Neuron (in vitro differentiated cells): ENCODE data around the gene GXYLT1.
"Not testable (repeated sequence)": the region's sequence is repeated elsewhere in the genome, so short reads cannot be mapped to it uniquely, and the experiment has no call there.

Experiments
- H2AFZ ChIP-seq: one replicate; pipeline ENCODE4 v1.6.1; 2013; ENCODE audit warnings: low read depth, mild to moderate bottlenecking, inconsistent platforms, low read length, moderate library complexity
- H3K27me3 ChIP-seq: one replicate; pipeline ENCODE4 v1.6.1; 2013; ENCODE audit warnings: low read length; ENCODE audit not compliant: insufficient read depth
- H3K36me3 ChIP-seq: one replicate; pipeline ENCODE4 v1.6.1; 2013; ENCODE audit warnings: low read length; ENCODE audit not compliant: insufficient read depth
- H3K4me1 ChIP-seq: one replicate; pipeline ENCODE4 v1.6.1; 2013; ENCODE audit warnings: low read length; ENCODE audit not compliant: insufficient read depth
- H3K4me3 ChIP-seq: 2 replicates; pipeline ENCODE4 v1.5.1; 2013; ENCODE audit warnings: mild to moderate bottlenecking, low read length, moderate library complexity
- H3K9me3 ChIP-seq: one replicate; pipeline ENCODE4 v1.6.1; 2013; ENCODE audit warnings: low read length

GXYLT1 gene

DNA sequence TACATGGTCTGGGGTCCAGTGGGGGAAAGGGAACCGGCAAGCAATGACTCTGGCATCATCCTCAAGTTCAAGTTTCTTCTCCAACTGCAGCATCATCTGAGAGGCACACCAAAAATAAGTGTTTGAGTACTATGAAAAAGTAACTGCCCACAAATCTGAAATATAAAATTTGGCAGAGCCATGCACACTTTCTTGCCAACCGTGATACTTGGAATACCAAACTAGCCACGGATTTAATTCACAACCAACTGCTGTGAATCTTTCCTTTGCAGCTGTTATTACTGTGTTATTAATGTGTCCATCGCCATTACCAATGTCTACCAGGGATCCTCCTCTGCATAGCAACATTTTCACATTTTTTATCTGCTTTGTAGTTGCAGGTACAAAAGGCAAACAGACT is 74.6 kb downstream of the GXYLT1 start:
- no peaks in the 10 kb centered on the region for H3K27me3 ChIP-seq
- no peak overlapping the region for H3K4me3 ChIP-seq
- no peaks in the 10 kb centered on the region for H3K36me3 ChIP-seq
- H2AFZ ChIP-seq = no peak overlapping the region
- H3K4me1 ChIP-seq = no peaks in the 10 kb centered on the region
- peaks cover 5% of the 10 kb centered on the region for H3K9me3 ChIP-seq

DNA sequence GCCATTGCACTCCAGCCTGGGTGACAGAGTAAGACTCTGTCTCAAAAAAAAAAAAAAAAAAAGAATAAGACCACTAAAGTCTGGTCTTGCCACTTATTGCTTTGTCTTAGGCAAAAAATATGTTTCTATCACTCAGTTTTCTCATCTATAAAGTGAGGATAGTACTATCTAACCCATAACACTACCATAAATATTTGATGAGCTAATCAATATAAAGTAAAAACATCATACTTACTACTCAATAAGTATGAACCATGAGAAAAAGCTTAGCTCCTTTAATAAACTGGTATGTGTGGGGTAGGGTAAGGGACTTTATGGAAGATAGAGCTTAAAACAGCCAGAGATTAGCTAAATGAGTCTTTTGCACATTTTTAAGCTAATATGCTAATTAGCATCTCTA is 85.5 kb downstream of the GXYLT1 start:
- Histone ChIP-seq H3K9me3 (no peaks in the 10 kb centered on the region), H3K27me3 (no peaks in the 10 kb centered on the region), H3K4me1 (no peaks in the 10 kb centered on the region), H2AFZ (no peak overlapping the region), H3K4me3 (no peak overlapping the region), H3K36me3 (no peaks in the 10 kb centered on the region)

DNA sequence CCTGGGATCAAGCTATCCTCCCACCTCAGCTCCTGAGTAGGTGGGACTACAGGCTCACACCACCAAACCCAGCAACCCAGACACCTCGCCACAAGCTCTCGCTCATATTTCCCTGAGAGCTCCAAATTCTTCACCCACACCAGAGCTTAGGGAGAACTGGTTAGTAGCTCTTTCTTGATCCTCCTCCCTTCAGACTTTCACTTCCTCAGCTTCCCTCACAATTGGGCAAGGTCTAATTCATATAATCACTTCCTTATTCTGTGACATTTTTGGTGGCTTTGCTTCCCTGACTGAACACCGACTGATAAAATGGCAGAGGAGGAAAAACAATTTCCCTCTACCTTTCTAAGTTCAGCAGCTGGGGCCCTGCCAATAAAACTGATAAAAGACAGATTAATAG is 88.5 kb downstream of the GXYLT1 start:
- Histone ChIP-seq H3K36me3 (no peaks in the 10 kb centered on the region), H3K4me1 (no peaks in the 10 kb centered on the region), H2AFZ (no peak overlapping the region), H3K9me3 (no peaks in the 10 kb centered on the region), H3K27me3 (no peaks in the 10 kb centered on the region), H3K4me3 (no peak overlapping the region)

DNA sequence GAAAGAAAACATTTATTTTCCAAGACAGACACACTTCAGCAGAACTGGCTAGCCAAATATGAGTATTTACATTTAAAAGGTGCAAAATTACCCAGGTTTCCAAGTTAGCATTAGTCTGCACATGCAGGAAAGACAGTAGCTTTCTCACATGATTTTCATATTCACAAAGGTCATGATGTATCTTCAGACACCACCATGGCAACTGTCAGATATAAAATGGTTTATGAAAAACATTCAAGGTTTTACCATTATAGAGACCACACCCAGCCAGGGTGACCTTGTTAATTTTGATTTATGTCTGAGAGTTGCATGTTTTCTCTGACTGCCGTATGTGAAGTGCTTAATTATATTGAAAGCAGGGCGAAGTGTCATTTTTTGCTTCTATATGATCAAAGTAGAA is 91.2 kb downstream of the GXYLT1 start:
- Histone ChIP-seq H3K36me3 (no peaks in the 10 kb centered on the region), H3K4me3 (no peak overlapping the region), H3K9me3 (no peaks in the 10 kb centered on the region), H3K4me1 (no peaks in the 10 kb centered on the region), H2AFZ (no peak overlapping the region), H3K27me3 (no peaks in the 10 kb centered on the region)

DNA sequence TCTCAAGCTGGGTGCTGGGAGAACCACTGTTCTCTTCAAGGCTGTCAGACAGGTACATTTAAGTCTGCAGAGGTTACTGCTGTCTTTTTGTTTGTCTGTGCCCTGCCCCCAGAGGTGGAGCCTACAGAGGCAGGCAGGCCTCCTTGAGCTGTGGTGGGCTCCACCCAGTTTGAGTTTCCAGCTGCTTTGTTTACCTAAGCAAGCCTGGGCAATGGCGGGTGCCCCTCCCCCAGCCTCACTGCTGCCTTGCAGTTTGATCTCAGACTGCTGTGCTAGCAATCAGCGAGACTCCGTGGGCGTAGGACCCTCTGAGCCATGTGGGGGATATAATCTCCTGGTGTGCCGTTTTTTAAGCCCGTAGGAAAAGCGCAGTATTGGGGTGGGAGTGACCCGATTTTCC is 95.7 kb downstream of the GXYLT1 start:
- H2AFZ ChIP-seq, H3K4me1 ChIP-seq, H3K36me3 ChIP-seq, H3K9me3 ChIP-seq, H3K4me3 ChIP-seq, H3K27me3 ChIP-seq: not testable (repeated sequence)

DNA sequence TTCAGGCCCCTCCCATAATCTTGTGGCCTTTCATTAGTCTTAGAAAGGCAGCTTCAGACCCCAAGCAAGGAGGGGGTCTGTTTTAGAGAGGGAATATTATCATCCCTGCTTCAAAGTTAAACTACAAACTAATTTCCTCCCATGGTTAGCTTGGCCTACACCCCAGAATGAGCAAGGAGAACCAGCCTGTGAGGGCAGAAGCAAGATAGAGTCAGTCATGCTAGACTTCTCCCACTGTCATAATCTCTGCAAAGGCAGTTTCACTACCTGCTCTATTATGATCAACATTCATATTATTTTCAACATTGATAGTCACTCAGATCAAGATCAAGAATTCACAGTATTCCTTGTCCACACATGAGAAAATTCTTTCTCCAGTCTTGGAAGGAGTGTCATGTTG is 105.1 kb downstream of the GXYLT1 start:
- Histone ChIP-seq H2AFZ (no peak overlapping the region), H3K9me3 (no peaks in the 10 kb centered on the region), H3K4me3 (no peak overlapping the region), H3K4me1 (no peaks in the 10 kb centered on the region), H3K27me3 (no peaks in the 10 kb centered on the region), H3K36me3 (no peaks in the 10 kb centered on the region)

DNA sequence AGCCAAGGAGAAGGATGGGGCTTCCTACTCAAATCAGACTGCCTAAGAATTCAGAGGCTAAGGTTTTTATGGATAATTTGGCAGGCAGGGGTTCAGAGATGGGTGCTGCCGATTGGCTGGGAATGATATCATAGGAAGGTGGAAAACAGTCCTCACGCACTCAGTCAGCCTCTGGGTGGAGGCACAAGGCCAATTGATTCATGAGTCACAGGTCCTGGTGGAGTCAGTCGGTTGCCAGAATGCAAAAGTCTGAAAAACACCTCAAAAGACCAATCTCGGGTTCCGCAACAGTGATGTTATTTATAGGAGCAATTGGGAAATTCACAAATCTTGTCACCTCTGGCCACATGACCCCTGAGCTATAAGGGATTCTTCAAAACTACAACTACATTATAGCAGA is 105.5 kb downstream of the GXYLT1 start:
- no peaks in the 10 kb centered on the region for H3K4me1 ChIP-seq
- no peaks in the 10 kb centered on the region for H3K36me3 ChIP-seq
- no peaks in the 10 kb centered on the region for H3K9me3 ChIP-seq
- H3K27me3 ChIP-seq = no peaks in the 10 kb centered on the region
- no peak overlapping the region for H2AFZ ChIP-seq
- H3K4me3 ChIP-seq = no peak overlapping the region

DNA sequence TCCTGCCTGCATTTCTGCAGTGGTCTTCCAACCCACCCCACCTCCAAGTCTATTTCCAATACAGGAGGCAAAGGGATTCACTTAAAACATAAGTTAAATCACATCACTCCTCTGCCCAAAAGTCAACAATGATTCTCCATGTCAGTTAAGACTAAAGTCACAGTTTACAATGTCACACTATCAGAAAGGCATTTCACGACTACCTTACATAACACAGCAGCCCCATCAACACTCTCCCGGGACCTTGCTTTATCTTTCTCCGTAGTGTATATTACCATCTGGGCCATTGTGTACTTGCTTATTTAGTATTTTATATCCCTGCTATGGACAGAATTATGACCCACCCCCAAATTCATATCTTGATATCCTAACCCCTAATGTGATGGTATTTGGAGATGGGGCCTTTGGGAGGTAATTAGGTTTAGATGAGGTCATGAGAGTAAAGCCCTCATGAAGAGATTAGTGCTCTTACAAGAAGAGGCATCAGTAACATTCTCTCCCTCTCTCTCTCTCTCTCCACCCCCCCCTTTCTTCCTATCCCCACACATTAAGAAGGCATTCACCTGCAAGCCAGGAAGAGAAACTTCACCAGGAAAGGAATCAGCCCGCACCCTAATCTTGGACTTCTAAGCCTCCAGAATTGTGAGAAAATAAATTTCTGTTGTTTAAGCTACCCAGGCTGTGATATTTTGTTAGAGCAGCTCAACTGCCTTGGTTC is 112.7 kb downstream of the GXYLT1 start:
- Histone ChIP-seq H3K4me1 (no peaks in the 10 kb centered on the region), H3K27me3 (no peaks in the 10 kb centered on the region), H3K9me3 (no peaks in the 10 kb centered on the region), H3K4me3 (no peak overlapping the region), H2AFZ (no peak overlapping the region), H3K36me3 (no peaks in the 10 kb centered on the region)
